ENCODE measurements around the gene MAP4K2. TPM values are rescaled to one million over a fixed set of nuclear protein-coding genes. Genes with fewer than 3 reads are reported as not detected.

Gene MAP4K2
- total and polyA plus RNA-seq, 2 experiments from 2014 or later, result 9.9 to 42.6 TPM

DNA sequence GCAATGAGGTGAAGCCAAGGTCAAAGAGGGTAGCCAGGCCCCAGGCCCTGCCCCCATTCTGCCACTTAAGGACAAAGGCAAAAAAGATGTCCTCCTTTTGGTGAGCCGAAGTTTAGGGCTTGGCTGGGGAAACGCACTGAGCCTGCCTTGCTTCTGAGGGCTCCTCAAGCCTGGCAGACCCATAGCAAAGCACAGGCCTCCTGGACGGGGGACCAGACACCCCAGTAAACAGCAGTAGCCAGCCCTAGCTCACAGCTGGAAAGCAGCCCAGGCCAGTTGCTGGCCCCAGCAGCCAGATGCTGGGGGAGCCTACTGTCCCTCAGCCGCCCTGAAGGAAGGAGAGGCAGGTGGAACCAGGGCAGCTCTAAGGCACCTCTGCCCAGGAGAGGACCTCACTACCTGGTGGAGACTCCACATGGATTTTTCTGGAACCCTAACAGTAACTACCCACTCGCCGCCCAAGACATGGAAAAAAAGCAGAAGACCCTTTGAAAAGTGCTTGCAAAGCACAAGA, 39.4 kb downstream of the MAP4K2 start:
- H3K4me2 ChIP-seq, result peak overlapping the region; percentile 76
- H3K36me3 ChIP-seq (ENCODE audit: insufficient read depth), result peaks cover 25% of the 10 kb centered on the region
- Mint-ChIP-seq H3K27me3 (ENCODE audit: insufficient read depth, low read depth, poor library complexity) (peaks cover 47% of the 10 kb centered on the region), H3K27ac (peak overlapping the region; percentile 93), H3K36me3 (ENCODE audit: low read depth) (peaks cover 60% of the 10 kb centered on the region), H3K9me3 (no peaks in the 10 kb centered on the region; the same call in 1 of the 3 replicates), H3K4me3 (peak overlapping the region; percentile 51; the same call in 2 of the 3 replicates), H3K4me1 (peaks cover 91% of the 10 kb centered on the region)
- H4K20me1 ChIP-seq (replicated peaks; ENCODE audit: insufficient read depth), result peaks cover 28% of the 10 kb centered on the region
- peak; percentile 52 for DNase-seq (ENCODE audit: low spot score)
- H2AFZ ChIP-seq, result no peak overlapping the region
- peak overlapping the region; percentile 96 for H3K27ac ChIP-seq (ENCODE audit: low read depth)
- peaks cover 66% of the 10 kb centered on the region for H3K4me1 ChIP-seq (ENCODE audit: insufficient read depth)
- peak overlapping the region; percentile 40 for H3K4me3 ChIP-seq
- H3F3A ChIP-seq (replicated peaks; ENCODE audit: low read depth), result peaks cover 67% of the 10 kb centered on the region
- TF ChIP-seq ZNF331 (CRISPR knock-in tag; IDR thresholded peaks at IDR 0.05; ENCODE audit: low read depth) (no peak), EZH2phosphoT487 (IDR thresholded peaks at IDR 0.05; ENCODE audit: unreplicated experiment) (no peak)
- TF ChIP-seq, protein P1, sequence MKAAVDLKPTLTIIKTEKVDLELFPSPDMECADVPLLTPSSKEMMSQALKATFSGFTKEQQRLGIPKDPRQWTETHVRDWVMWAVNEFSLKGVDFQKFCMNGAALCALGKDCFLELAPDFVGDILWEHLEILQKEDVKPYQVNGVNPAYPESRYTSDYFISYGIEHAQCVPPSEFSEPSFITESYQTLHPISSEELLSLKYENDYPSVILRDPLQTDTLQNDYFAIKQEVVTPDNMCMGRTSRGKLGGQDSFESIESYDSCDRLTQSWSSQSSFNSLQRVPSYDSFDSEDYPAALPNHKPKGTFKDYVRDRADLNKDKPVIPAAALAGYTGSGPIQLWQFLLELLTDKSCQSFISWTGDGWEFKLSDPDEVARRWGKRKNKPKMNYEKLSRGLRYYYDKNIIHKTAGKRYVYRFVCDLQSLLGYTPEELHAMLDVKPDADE (IDR thresholded peaks at IDR 0.05), result no peak
- TF ChIP-seq, protein P2, sequence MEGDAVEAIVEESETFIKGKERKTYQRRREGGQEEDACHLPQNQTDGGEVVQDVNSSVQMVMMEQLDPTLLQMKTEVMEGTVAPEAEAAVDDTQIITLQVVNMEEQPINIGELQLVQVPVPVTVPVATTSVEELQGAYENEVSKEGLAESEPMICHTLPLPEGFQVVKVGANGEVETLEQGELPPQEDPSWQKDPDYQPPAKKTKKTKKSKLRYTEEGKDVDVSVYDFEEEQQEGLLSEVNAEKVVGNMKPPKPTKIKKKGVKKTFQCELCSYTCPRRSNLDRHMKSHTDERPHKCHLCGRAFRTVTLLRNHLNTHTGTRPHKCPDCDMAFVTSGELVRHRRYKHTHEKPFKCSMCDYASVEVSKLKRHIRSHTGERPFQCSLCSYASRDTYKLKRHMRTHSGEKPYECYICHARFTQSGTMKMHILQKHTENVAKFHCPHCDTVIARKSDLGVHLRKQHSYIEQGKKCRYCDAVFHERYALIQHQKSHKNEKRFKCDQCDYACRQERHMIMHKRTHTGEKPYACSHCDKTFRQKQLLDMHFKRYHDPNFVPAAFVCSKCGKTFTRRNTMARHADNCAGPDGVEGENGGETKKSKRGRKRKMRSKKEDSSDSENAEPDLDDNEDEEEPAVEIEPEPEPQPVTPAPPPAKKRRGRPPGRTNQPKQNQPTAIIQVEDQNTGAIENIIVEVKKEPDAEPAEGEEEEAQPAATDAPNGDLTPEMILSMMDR (conservative IDR thresholded peaks at IDR 0.05; ENCODE audit: low read depth in 2 of 2), result no peak
- TF ChIP-seq, protein P3, sequence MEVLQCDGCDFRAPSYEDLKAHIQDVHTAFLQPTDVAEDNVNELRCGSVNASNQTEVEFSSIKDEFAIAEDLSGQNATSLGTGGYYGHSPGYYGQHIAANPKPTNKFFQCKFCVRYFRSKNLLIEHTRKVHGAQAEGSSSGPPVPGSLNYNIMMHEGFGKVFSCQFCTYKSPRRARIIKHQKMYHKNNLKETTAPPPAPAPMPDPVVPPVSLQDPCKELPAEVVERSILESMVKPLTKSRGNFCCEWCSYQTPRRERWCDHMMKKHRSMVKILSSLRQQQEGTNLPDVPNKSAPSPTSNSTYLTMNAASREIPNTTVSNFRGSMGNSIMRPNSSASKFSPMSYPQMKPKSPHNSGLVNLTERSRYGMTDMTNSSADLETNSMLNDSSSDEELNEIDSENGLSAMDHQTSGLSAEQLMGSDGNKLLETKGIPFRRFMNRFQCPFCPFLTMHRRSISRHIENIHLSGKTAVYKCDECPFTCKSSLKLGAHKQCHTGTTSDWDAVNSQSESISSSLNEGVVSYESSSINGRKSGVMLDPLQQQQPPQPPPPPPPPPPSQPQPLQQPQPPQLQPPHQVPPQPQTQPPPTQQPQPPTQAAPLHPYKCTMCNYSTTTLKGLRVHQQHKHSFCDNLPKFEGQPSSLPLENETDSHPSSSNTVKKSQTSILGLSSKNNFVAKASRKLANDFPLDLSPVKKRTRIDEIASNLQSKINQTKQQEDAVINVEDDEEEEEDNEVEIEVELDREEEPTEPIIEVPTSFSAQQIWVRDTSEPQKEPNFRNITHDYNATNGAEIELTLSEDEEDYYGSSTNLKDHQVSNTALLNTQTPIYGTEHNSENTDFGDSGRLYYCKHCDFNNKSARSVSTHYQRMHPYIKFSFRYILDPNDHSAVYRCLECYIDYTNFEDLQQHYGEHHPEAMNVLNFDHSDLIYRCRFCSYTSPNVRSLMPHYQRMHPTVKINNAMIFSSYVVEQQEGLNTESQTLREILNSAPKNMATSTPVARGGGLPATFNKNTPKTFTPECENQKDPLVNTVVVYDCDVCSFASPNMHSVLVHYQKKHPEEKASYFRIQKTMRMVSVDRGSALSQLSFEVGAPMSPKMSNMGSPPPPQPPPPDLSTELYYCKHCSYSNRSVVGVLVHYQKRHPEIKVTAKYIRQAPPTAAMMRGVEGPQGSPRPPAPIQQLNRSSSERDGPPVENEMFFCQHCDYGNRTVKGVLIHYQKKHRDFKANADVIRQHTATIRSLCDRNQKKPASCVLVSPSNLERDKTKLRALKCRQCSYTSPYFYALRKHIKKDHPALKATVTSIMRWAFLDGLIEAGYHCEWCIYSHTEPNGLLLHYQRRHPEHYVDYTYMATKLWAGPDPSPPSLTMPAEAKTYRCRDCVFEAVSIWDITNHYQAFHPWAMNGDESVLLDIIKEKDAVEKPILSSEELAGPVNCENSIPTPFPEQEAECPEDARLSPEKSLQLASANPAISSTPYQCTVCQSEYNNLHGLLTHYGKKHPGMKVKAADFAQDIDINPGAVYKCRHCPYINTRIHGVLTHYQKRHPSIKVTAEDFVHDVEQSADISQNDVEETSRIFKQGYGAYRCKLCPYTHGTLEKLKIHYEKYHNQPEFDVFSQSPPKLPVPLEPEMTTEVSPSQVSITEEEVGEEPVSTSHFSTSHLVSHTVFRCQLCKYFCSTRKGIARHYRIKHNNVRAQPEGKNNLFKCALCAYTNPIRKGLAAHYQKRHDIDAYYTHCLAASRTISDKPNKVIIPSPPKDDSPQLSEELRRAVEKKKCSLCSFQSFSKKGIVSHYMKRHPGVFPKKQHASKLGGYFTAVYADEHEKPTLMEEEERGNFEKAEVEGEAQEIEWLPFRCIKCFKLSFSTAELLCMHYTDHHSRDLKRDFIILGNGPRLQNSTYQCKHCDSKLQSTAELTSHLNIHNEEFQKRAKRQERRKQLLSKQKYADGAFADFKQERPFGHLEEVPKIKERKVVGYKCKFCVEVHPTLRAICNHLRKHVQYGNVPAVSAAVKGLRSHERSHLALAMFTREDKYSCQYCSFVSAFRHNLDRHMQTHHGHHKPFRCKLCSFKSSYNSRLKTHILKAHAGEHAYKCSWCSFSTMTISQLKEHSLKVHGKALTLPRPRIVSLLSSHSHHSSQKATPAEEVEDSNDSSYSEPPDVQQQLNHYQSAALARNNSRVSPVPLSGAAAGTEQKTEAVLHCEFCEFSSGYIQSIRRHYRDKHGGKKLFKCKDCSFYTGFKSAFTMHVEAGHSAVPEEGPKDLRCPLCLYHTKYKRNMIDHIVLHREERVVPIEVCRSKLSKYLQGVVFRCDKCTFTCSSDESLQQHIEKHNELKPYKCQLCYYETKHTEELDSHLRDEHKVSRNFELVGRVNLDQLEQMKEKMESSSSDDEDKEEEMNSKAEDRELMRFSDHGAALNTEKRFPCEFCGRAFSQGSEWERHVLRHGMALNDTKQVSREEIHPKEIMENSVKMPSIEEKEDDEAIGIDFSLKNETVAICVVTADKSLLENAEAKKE (CRISPR knock-in tag; IDR thresholded peaks at IDR 0.05), result no peak
- peak; percentile 0 for ATAC-seq
- no peaks in the 10 kb centered on the region for H3K27me3 ChIP-seq (ENCODE audit: insufficient read depth)
- no peaks in the 10 kb centered on the region for H3K9me2 ChIP-seq (ENCODE audit: insufficient read depth)
- peaks cover 15% of the 10 kb centered on the region; the same call in 1 of the 2 replicates for H3K79me2 ChIP-seq (replicated peaks; ENCODE audit: insufficient read depth)
